Mesothelial cell of epicardium (in vitro differentiated cells): ENCODE measurements around the gene SH2D5. TPM values are rescaled to one million over a fixed set of nuclear protein-coding genes. Genes with fewer than 3 reads are reported as not detected.
A peak's percentile ranks its signal among the peaks of the same experiment; 100 is the strongest.

Experiments
- DNase-seq, 2 experiments: peaks; one replicate each; pipeline ENCODE4 v3.0.0; 2021; ENCODE audit warnings: low spot score in 2 of 2; ENCODE audit not compliant: unreplicated experiment in 2 of 2
- H3K27ac Mint-ChIP-seq: 2 replicates; pipeline ENCODE4 v1.8.0; 2021; ENCODE audit warnings: mixed read lengths
- H3K27me3 Mint-ChIP-seq: 2 replicates; pipeline ENCODE4 v1.8.0; 2021; ENCODE audit warnings: low read depth, mixed read lengths
- H3K36me3 Mint-ChIP-seq: 2 replicates; pipeline ENCODE4 v1.8.0; 2021; ENCODE audit warnings: mixed read lengths
- H3K4me1 Mint-ChIP-seq: 2 replicates; pipeline ENCODE4 v1.8.0; 2021; ENCODE audit warnings: mixed read lengths
- H3K4me3 Mint-ChIP-seq: 2 replicates; pipeline ENCODE4 v1.8.0; 2021; ENCODE audit warnings: mild to moderate bottlenecking, moderate library complexity, mixed read lengths
- H3K9me3 Mint-ChIP-seq: 2 replicates; pipeline ENCODE4 v1.8.0; 2021; ENCODE audit warnings: mixed read lengths
- total RNA-seq: library from RNA; stranded (reverse); gene quantifications from 3 replicates; pipeline ENCODE4 v1.2.1, GENCODE V29; 2021
- TF ChIP-seq, protein P1 (sequence below): fragments of 200-600 bp; sonication (generic); IDR thresholded peaks from one replicate; pipeline ENCODE4 v1.5.0; 2021; ENCODE audit warnings: antibody characterized with exemption; ENCODE audit not compliant: unreplicated experiment

The SH2D5 gene
- total RNA-seq, 1 donor from 2014 or later: 0.45 TPM

DNA sequence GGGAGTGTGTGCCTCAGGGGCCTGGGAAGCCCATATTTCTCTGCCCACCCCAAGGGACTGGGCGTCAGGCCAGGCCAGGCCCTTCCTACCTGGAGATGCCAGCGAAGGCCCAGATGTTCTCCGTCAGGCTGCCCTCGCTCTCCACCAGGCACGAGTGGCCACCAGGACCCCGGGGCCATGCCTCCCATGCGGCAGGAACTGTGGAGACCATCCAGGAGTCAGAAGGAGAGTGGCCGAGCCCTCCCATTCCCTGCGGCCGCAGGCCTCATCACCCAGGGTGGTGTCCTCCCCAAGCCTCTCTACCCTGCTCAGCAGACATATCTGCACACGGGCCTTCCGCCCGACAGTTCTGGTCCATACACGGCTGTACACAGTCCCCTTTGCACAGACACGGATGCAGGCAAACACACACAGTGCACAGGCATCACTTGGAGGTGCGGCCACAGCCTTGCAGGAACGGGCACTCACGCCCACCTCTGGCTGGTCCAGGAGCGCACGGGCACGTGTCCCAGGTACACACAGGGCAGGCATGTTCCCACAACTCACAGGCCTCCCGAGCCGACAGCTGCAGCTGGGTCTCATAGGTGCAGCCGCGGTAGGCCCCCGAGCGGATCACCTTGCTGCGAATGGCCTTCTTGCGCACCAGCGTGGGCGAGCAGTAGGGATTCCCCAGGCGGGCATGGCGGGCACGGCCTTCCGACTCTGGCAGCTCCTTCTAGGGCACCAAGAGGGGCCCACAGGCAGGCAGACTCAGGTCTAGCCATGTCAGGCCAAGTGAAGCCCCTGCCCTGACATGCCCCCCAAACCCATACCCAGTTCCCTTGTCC, 8.8 kb downstream of the SH2D5 start:
- H3K4me1 Mint-ChIP-seq: no peaks in the 10 kb centered on the region
- no peaks in the 10 kb centered on the region for H3K9me3 Mint-ChIP-seq
- TF ChIP-seq, protein P1, sequence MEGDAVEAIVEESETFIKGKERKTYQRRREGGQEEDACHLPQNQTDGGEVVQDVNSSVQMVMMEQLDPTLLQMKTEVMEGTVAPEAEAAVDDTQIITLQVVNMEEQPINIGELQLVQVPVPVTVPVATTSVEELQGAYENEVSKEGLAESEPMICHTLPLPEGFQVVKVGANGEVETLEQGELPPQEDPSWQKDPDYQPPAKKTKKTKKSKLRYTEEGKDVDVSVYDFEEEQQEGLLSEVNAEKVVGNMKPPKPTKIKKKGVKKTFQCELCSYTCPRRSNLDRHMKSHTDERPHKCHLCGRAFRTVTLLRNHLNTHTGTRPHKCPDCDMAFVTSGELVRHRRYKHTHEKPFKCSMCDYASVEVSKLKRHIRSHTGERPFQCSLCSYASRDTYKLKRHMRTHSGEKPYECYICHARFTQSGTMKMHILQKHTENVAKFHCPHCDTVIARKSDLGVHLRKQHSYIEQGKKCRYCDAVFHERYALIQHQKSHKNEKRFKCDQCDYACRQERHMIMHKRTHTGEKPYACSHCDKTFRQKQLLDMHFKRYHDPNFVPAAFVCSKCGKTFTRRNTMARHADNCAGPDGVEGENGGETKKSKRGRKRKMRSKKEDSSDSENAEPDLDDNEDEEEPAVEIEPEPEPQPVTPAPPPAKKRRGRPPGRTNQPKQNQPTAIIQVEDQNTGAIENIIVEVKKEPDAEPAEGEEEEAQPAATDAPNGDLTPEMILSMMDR: no peak
- H3K27me3 Mint-ChIP-seq: peaks cover 34% of the 10 kb centered on the region
- DNase-seq: peak in 1 of 2 experiments; percentile 4
- no peak overlapping the region for H3K4me3 Mint-ChIP-seq
- no peaks in the 10 kb centered on the region for H3K36me3 Mint-ChIP-seq
- no peak overlapping the region for H3K27ac Mint-ChIP-seq

DNA sequence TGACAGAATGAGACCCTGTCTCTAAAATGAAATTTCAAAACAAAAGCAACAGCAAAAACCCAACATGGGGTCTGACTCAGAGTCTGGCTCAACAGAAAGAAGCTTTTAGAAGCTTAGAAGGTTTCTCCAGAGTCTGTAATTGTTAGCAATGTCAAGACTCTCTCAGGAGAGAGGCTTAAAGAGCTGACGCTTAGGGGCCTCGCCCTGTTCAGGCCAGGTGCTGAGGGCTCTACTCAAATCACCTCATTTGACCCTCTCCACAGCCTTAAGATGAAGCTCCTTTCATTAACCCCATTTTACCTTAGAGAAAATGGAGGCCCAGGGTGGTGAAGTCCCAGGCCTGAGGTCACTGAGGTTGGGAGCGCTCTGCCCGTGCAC, 9.4 kb downstream of the SH2D5 start:
- TF ChIP-seq, protein P1: no peak
- Mint-ChIP-seq H3K4me1 (no peaks in the 10 kb centered on the region), H3K27ac (no peak overlapping the region), H3K27me3 (peaks cover 34% of the 10 kb centered on the region), H3K36me3 (no peaks in the 10 kb centered on the region), H3K9me3 (no peaks in the 10 kb centered on the region), H3K4me3 (no peak overlapping the region)
- no peak for DNase-seq

DNA sequence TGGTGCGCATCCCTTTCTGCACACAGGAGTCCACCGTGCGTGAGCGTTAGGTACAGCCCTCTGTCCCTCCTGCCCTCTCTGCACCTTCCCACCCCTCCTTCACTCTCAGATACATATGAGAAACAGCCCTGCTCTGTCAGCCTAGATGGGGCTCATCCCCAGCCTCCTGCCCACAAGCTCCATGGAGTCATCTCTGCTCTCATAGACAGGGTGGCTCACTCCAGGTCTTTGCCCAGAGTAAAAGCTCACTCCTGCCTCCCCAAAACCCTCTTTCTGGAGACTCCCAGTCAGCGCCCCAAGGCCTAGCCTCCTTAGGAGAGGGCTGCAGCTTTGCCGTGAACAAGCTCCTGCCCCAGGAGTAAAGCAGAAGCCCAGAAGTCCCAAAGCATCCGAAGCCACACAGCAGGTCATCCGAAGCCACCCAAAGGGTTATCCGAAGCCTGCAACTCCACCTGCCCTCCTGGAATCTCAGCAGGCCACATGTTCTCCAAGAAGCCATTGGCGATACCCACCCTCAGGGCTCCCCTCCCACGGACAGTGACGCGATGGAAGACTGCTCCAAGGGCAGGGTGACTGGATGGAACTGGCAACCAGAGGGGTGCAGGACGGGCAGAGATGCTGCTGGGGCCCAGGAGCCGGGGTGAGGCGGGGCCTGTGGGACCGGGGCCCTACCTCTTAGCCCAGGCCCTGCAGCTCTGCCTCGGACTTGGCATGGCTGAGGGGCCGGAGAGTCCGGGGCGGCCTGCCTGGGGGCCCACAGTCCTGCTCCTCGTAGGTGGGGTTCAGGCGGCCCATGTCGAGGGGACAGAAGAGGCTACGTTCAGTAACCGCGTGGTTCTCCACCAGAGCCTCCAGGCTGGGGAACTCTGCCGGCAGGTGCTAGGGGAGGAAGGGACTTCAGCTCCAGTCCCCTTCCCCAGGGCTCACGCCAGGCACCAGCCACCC, 11.1 kb downstream of the SH2D5 start:
- no peak for DNase-seq
- TF ChIP-seq, protein P1: no peak
- Mint-ChIP-seq H3K27me3 (peaks cover 40% of the 10 kb centered on the region), H3K36me3 (no peaks in the 10 kb centered on the region), H3K4me3 (no peak overlapping the region), H3K9me3 (no peaks in the 10 kb centered on the region), H3K27ac (no peak overlapping the region), H3K4me1 (no peaks in the 10 kb centered on the region)

DNA sequence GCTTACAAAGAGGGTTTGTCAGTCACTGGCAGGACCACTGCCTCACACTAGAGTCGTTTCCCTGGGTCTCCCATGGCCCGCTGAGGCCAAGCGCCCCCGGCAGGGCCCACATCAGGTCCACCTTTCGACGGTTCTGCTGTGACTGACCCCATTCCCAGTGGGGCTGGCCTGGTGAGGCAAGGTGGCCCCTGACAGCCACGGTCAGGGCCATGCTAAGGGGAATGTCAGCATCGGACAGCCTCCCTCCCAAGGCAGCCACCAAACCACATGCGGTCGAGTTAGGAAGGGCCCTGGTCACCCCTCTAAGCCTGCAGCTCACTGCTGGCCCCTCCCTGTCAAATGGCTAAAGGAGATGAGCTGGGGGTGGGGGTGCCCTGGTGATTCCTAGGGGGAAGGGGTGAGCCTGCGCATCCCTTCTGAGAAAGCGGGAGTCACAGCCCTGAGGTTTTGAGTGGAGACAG, 11.8 kb downstream of the SH2D5 start:
- no peaks in the 10 kb centered on the region for H3K9me3 Mint-ChIP-seq
- no peaks in the 10 kb centered on the region for H3K4me1 Mint-ChIP-seq
- H3K36me3 Mint-ChIP-seq: no peaks in the 10 kb centered on the region
- H3K4me3 Mint-ChIP-seq: no peak overlapping the region
- H3K27me3 Mint-ChIP-seq: peaks cover 47% of the 10 kb centered on the region
- no peak overlapping the region for H3K27ac Mint-ChIP-seq
- TF ChIP-seq, protein P1: no peak
- peak in 1 of 2 experiments; percentile 12 for DNase-seq

DNA sequence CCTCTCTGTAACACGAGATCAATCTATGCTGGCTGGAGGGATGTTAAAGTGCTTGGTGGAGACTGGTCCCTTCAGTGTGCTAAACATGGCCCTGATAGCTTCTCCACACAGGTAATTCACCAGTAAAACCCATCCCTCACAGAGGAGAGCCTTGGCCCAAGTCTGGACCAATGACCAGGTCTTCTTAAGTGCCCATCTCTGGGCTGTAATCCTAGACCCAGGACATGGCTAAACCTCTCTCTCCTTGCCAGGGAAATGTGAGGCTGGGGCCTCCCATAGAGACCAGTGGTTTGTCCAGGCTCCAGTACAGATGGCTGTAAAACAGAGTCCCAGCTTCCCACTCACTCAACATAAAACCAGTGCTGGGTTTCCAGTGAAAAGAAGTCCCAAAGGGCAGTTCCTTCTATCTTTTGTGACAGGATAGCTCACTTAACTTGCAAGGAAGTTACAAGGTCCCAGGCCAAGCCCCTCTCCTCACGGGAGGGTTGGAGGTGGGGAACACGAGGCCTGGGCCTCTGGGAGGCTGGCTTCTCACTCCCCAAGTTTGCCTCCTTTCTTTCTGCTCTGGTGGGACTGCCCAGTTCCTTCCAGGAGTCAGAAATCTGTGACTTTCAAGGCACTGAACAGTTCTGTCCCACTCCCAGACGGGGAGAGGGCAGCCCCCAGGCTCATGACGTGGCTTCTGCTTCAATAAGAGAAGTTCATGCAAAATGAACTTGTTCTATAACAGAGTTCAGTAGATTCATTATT, 12.5 kb downstream of the SH2D5 start:
- TF ChIP-seq, protein P1: no peak
- H3K4me1 Mint-ChIP-seq: no peaks in the 10 kb centered on the region
- H3K4me3 Mint-ChIP-seq: no peak overlapping the region
- H3K27me3 Mint-ChIP-seq: peaks cover 47% of the 10 kb centered on the region
- H3K27ac Mint-ChIP-seq: no peak overlapping the region
- peak in 1 of 2 experiments; percentile 3 for DNase-seq
- H3K9me3 Mint-ChIP-seq: no peaks in the 10 kb centered on the region
- H3K36me3 Mint-ChIP-seq: no peaks in the 10 kb centered on the region
